WTC11 (cell line): ENCODE results near the gene CX3CL1. TPM values are rescaled to one million over a fixed set of nuclear protein-coding genes. Genes with fewer than 3 reads are reported as not detected.
A peak's percentile ranks its signal among the peaks of the same experiment; 100 is the strongest.
"Not testable (repeated sequence)": the region's sequence is repeated elsewhere in the genome, so short reads cannot be mapped to it uniquely, and the experiment has no call there.

Source experiments
- ATAC-seq: fragments of 200-7000 bp; cut with Tn5 transposase; 2 replicates; pipeline ENCODE4 v1.10.0; 2021; ENCODE audit warnings: mild to moderate bottlenecking, moderate library complexity
- CTCF ChIA-PET: fragments of 300-600 bp; sonication (Branson Sonifier 250); formaldehyde crosslinking; loops from one replicate; lab custom pipeline; 2021; ENCODE audit warnings: antibody characterized with exemption; lab: Charles Lee
- POLR2A ChIA-PET: fragments of 350-600 bp; sonication (Branson Sonifier 250); formaldehyde crosslinking; loops from one replicate; lab custom pipeline; 2021; ENCODE audit warnings: antibody characterized with exemption; lab: Charles Lee
- DNase-seq: peaks from one replicate; pipeline ENCODE4 v3.0.0; 2021; ENCODE audit warnings: low spot score
- H3K27ac Mint-ChIP-seq: 2 replicates; pipeline ENCODE4 v1.8.0; 2021; ENCODE audit warnings: mixed read lengths
- H3K27me3 Mint-ChIP-seq: 2 replicates; pipeline ENCODE4 v1.8.0; 2021; ENCODE audit warnings: low read depth, mild to moderate bottlenecking, moderate library complexity, mixed read lengths
- H3K36me3 Mint-ChIP-seq: 2 replicates; pipeline ENCODE4 v1.8.0; 2021; ENCODE audit warnings: mixed read lengths
- H3K4me1 Mint-ChIP-seq: 2 replicates; pipeline ENCODE4 v1.8.0; 2022; ENCODE audit warnings: mixed read lengths
- H3K4me3 Mint-ChIP-seq: 2 replicates; pipeline ENCODE4 v1.8.0; 2021; ENCODE audit warnings: mild to moderate bottlenecking, moderate library complexity, mixed read lengths
- H3K9me3 Mint-ChIP-seq: 2 replicates; pipeline ENCODE4 v1.8.0; 2021; ENCODE audit warnings: mixed read lengths
- ARID4B ChIP-seq: sonication (generic); formaldehyde crosslinking; IDR thresholded peaks from 2 replicates; pipeline ENCODE4 v1.8.0; 2023; ENCODE audit warnings: missing genetic modification reagents, mild to moderate bottlenecking, borderline replicate concordance
- CBFB ChIP-seq: sonication (generic); formaldehyde crosslinking; IDR thresholded peaks from 2 replicates; pipeline ENCODE4 v1.8.1; 2022; ENCODE audit warnings: mild to moderate bottlenecking, low read depth, missing genetic modification reagents
- CREM ChIP-seq: sonication (generic); formaldehyde crosslinking; IDR thresholded peaks from 2 replicates; pipeline ENCODE4 v1.8.1; 2022; ENCODE audit warnings: mild to moderate bottlenecking, missing genetic modification reagents, moderate library complexity
- E2F1 ChIP-seq: sonication (generic); formaldehyde crosslinking; IDR thresholded peaks from 2 replicates; pipeline ENCODE4 v1.8.0; 2022; ENCODE audit warnings: mild to moderate bottlenecking, missing genetic modification reagents
- ELF4 ChIP-seq: sonication (generic); formaldehyde crosslinking; IDR thresholded peaks from 2 replicates; pipeline ENCODE4 v1.8.1; 2022; ENCODE audit warnings: low read depth, mild to moderate bottlenecking, moderate library complexity, missing genetic modification reagents
- EMX1 ChIP-seq: fragments of 250-450 bp; sonication (Bioruptor Pico); IDR thresholded peaks from 2 replicates; pipeline ENCODE4 v1.8.0; 2021; ENCODE audit warnings: mild to moderate bottlenecking
- ESRRA ChIP-seq: sonication (generic); formaldehyde crosslinking; IDR thresholded peaks from 2 replicates; pipeline ENCODE4 v1.8.1; 2022; ENCODE audit warnings: mild to moderate bottlenecking, missing genetic modification reagents, borderline replicate concordance
- GRHL2 ChIP-seq: fragments of 250-450 bp; sonication (Bioruptor Pico); IDR thresholded peaks from 2 replicates; pipeline ENCODE4 v1.8.0; 2022; ENCODE audit warnings: mild to moderate bottlenecking, moderate library complexity; ENCODE audit not compliant: insufficient replicate concordance, severe bottlenecking
- NR2C2 ChIP-seq: sonication (generic); formaldehyde crosslinking; IDR thresholded peaks from 2 replicates; pipeline ENCODE4 v1.8.0; 2022; ENCODE audit warnings: mild to moderate bottlenecking, missing genetic modification reagents
- SMAD3 ChIP-seq: sonication (generic); formaldehyde crosslinking; IDR thresholded peaks from 2 replicates; pipeline ENCODE4 v1.8.0; 2022; ENCODE audit warnings: missing genetic modification reagents, mild to moderate bottlenecking, borderline replicate concordance
- SOX15 ChIP-seq: fragments of 250-450 bp; sonication (Bioruptor Pico); IDR thresholded peaks from 2 replicates; pipeline ENCODE4 v1.9.0; 2021; ENCODE audit warnings: mild to moderate bottlenecking
- STAT6 ChIP-seq: sonication (generic); formaldehyde crosslinking; conservative IDR thresholded peaks from 2 replicates; pipeline ENCODE4 v1.8.1; 2023; ENCODE audit warnings: mild to moderate bottlenecking, low read depth, missing genetic modification reagents, moderate library complexity
- ZBTB21 ChIP-seq: sonication (generic); formaldehyde crosslinking; IDR thresholded peaks from 2 replicates; pipeline ENCODE4 v1.8.1; 2023; ENCODE audit warnings: mild to moderate bottlenecking, missing genetic modification reagents, borderline replicate concordance
- ZNF396 ChIP-seq: fragments of 250-450 bp; sonication (Bioruptor Pico); IDR thresholded peaks from 2 replicates; pipeline ENCODE4 v1.8.0; 2021; ENCODE audit warnings: mild to moderate bottlenecking, moderate library complexity, borderline replicate concordance
- ZNF512 ChIP-seq: sonication (generic); formaldehyde crosslinking; IDR thresholded peaks from 2 replicates; pipeline ENCODE4 v1.8.1; 2022; ENCODE audit warnings: missing genetic modification reagents, borderline replicate concordance
- total RNA-seq: library from RNA; stranded (reverse); gene quantifications from 3 replicates; pipeline ENCODE4 v1.2.3, GENCODE V29; 2021

CX3CL1 gene
- total RNA-seq, 1 experiment from 2014 or later = 1.2 TPM

GRCh38 chr16:57396786-57397185 is 24.5 kb downstream of the CX3CL1 start (continued):
- TF ChIP-seq GRHL2 = no peak
- TF ChIP-seq, all 79 proteins: peak for 0

DNA sequence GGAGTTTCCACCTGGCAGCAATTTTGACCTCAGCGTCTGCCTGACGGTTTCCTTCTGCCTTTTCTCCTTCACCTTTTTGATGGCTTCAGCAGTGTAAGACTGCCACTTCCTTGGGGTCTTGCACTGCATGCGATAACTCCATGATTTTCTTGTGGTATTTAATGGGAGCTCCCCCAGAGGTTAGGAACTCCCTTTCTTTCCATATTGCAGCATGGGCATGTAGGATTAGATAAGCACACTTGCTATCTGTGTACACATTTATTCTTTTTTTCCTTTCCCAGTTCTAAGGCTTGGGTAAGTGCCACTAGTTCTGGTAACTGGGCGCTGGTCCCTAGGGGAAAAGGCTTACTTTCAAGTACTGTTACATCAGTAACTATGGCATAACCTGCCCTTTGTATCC is 25.2 kb downstream of the CX3CL1 start:
- CTCF ChIA-PET, DNase-seq, ATAC-seq, H3K9me3 Mint-ChIP-seq, H3K4me3 Mint-ChIP-seq, H3K27me3 Mint-ChIP-seq, POLR2A ChIA-PET, H3K27ac Mint-ChIP-seq, H3K4me1 Mint-ChIP-seq, H3K36me3 Mint-ChIP-seq: not testable (repeated sequence)

- Mint-ChIP-seq H3K27me3 (no peaks in the 10 kb centered on the region; the same call in 1 of the 2 replicates), H3K27ac (no peak overlapping the region), H3K4me3 (no peak overlapping the region), H3K36me3 (no peaks in the 10 kb centered on the region), H3K9me3 (no peaks in the 10 kb centered on the region), H3K4me1 (no peaks in the 10 kb centered on the region)
- CTCF ChIA-PET = interaction anchor here (0.6 to 0.9 kb wide), 2 partner anchors 15 to 149 kb away, joined by 3 read pairs; no protein-coding TSS in a partner anchor
- no peak for TF ChIP-seq EMX1 (CRISPR knock-in tag)
- TF ChIP-seq CBFB = no peak
- TF ChIP-seq ARID4B (CRISPR knock-in tag) = no peak
- no peak for TF ChIP-seq ESRRA (CRISPR knock-in tag)
- TF ChIP-seq ZNF396 (CRISPR knock-in tag) = no peak
- no peak for TF ChIP-seq ZNF512 (CRISPR knock-in tag)
- TF ChIP-seq ELF4 (CRISPR knock-in tag) = no peak
- no peak for TF ChIP-seq NR2C2
- no peak for TF ChIP-seq ZBTB21 (CRISPR knock-in tag)
- TF ChIP-seq CREM (CRISPR knock-in tag) = no peak
- no peak for TF ChIP-seq SOX15
- no peak for TF ChIP-seq E2F1 (CRISPR knock-in tag)
- no peak for TF ChIP-seq SMAD3 (CRISPR knock-in tag)
- TF ChIP-seq STAT6 (CRISPR knock-in tag) = no peak
- DNase-seq (no peak), ATAC-seq (peak; percentile 36; the same call in 1 of the 2 replicates)
- POLR2A ChIA-PET = no interaction called here
Observed at GRCh38 chr16:57401943-57402640, 29.8 kb downstream of the CX3CL1 start.
